SHP77 (cell line): Measurements from ENCODE around the gene SLC24A4.

Source experiments
- DNase-seq, 2 experiments: peaks; one replicate each; lab custom pipeline; 2025; lab: John Stamatoyannopoulos, UW

SLC24A4 gene

GRCh38 chr14:92404018-92404417 is 81.1 kb downstream of the SLC24A4 start:
- no peak for DNase-seq

- no peak for DNase-seq
Observed at GRCh38 chr14:92404421-92404820, 81.5 kb downstream of the SLC24A4 start.

- DNase-seq, result no peak
Observed at GRCh38 chr14:92404938-92405337, 82.0 kb downstream of the SLC24A4 start.

- no peak for DNase-seq
Observed at GRCh38 chr14:92407410-92407809, 84.4 kb downstream of the SLC24A4 start.

- DNase-seq, result no peak
Observed at GRCh38 chr14:92409043-92409442, 86.1 kb downstream of the SLC24A4 start.

GRCh38 chr14:92411135-92411534 is 88.2 kb downstream of the SLC24A4 start:
- DNase-seq, result no peak

GRCh38 chr14:92411941-92412340 is 89.0 kb downstream of the SLC24A4 start:
- no peak for DNase-seq

- DNase-seq, result no peak
Observed at GRCh38 chr14:92412912-92413311, 89.9 kb downstream of the SLC24A4 start.

GRCh38 chr14:92413379-92413778 is 90.4 kb downstream of the SLC24A4 start:
- DNase-seq, result no peak

GRCh38 chr14:92414690-92415445 is 91.9 kb downstream of the SLC24A4 start:
- no peak for DNase-seq

- no peak for DNase-seq
Observed at GRCh38 chr14:92415969-92416368, 93.0 kb downstream of the SLC24A4 start.

- no peak for DNase-seq
Observed at GRCh38 chr14:92416544-92416943, 93.6 kb downstream of the SLC24A4 start.

- DNase-seq, result no peak
Observed at GRCh38 chr14:92417759-92418158, 94.8 kb downstream of the SLC24A4 start.

- no peak for DNase-seq
Observed at GRCh38 chr14:92421751-92422150, 98.8 kb downstream of the SLC24A4 start.

GRCh38 chr14:92425101-92425500 is 102.1 kb downstream of the SLC24A4 start:
- no peak for DNase-seq

- DNase-seq, result no peak
Observed at GRCh38 chr14:92426237-92426636, 103.3 kb downstream of the SLC24A4 start.

GRCh38 chr14:92427096-92427495 is 104.1 kb downstream of the SLC24A4 start:
- no peak for DNase-seq

GRCh38 chr14:92430686-92431085 is 107.7 kb downstream of the SLC24A4 start:
- no peak for DNase-seq

- DNase-seq, result no peak
Observed at GRCh38 chr14:92431199-92431725, 108.3 kb downstream of the SLC24A4 start.

- DNase-seq, result no peak
Observed at GRCh38 chr14:92433407-92433806, 110.4 kb downstream of the SLC24A4 start.

GRCh38 chr14:92435154-92435553 is 112.2 kb downstream of the SLC24A4 start:
- no peak for DNase-seq

GRCh38 chr14:92436115-92436776 is 113.3 kb downstream of the SLC24A4 start:
- DNase-seq, result no peak

- DNase-seq, result no peak
Observed at GRCh38 chr14:92437309-92437708, 114.3 kb downstream of the SLC24A4 start.
